WTC11 (cell line): ENCODE results near the gene HDAC7. TPM values are rescaled to one million over a fixed set of nuclear protein-coding genes. Genes with fewer than 3 reads are reported as not detected.

Source experiments
- ATAC-seq: fragments of 200-7000 bp; cut with Tn5 transposase; 2 replicates; pipeline ENCODE4 v1.10.0; 2021; ENCODE audit warnings: mild to moderate bottlenecking, moderate library complexity
- CTCF ChIA-PET: fragments of 300-600 bp; sonication (Branson Sonifier 250); formaldehyde crosslinking; loops from one replicate; lab custom pipeline; 2021; ENCODE audit warnings: antibody characterized with exemption; lab: Charles Lee
- POLR2A ChIA-PET: fragments of 350-600 bp; sonication (Branson Sonifier 250); formaldehyde crosslinking; loops from one replicate; lab custom pipeline; 2021; ENCODE audit warnings: antibody characterized with exemption; lab: Charles Lee
- DNase-seq: peaks from one replicate; pipeline ENCODE4 v3.0.0; 2021; ENCODE audit warnings: low spot score
- H3K27ac Mint-ChIP-seq: 2 replicates; pipeline ENCODE4 v1.8.0; 2021; ENCODE audit warnings: mixed read lengths
- H3K27me3 Mint-ChIP-seq: 2 replicates; pipeline ENCODE4 v1.8.0; 2021; ENCODE audit warnings: low read depth, mild to moderate bottlenecking, moderate library complexity, mixed read lengths
- H3K36me3 Mint-ChIP-seq: 2 replicates; pipeline ENCODE4 v1.8.0; 2021; ENCODE audit warnings: mixed read lengths
- H3K4me1 Mint-ChIP-seq: 2 replicates; pipeline ENCODE4 v1.8.0; 2022; ENCODE audit warnings: mixed read lengths
- H3K4me3 Mint-ChIP-seq: 2 replicates; pipeline ENCODE4 v1.8.0; 2021; ENCODE audit warnings: mild to moderate bottlenecking, moderate library complexity, mixed read lengths
- H3K9me3 Mint-ChIP-seq: 2 replicates; pipeline ENCODE4 v1.8.0; 2021; ENCODE audit warnings: mixed read lengths
- ELF4 ChIP-seq: sonication (generic); formaldehyde crosslinking; IDR thresholded peaks from 2 replicates; pipeline ENCODE4 v1.8.1; 2022; ENCODE audit warnings: low read depth, mild to moderate bottlenecking, moderate library complexity, missing genetic modification reagents
- FOXJ3 ChIP-seq: sonication (generic); formaldehyde crosslinking; IDR thresholded peaks from 2 replicates; pipeline ENCODE4 v1.9.0; 2021; ENCODE audit warnings: missing genetic modification reagents, mild to moderate bottlenecking, borderline replicate concordance
- IRF2 ChIP-seq: sonication (generic); formaldehyde crosslinking; IDR thresholded peaks from 2 replicates; pipeline ENCODE4 v1.8.0; 2022; ENCODE audit warnings: low read depth, missing genetic modification reagents, borderline replicate concordance
- JUN ChIP-seq: sonication (generic); formaldehyde crosslinking; IDR thresholded peaks from 2 replicates; pipeline ENCODE4 v1.8.0; 2023; ENCODE audit warnings: mild to moderate bottlenecking, missing genetic modification reagents
- NFATC4 ChIP-seq: fragments of 250-450 bp; sonication (Bioruptor Pico); IDR thresholded peaks from 2 replicates; pipeline ENCODE4 v1.9.0; 2021; ENCODE audit warnings: mild to moderate bottlenecking
- NFYB ChIP-seq: sonication (generic); formaldehyde crosslinking; conservative IDR thresholded peaks from 2 replicates; pipeline ENCODE4 v1.8.0; 2022; ENCODE audit warnings: low read depth, missing genetic modification reagents
- NR2C2 ChIP-seq: sonication (generic); formaldehyde crosslinking; IDR thresholded peaks from 2 replicates; pipeline ENCODE4 v1.8.0; 2022; ENCODE audit warnings: mild to moderate bottlenecking, missing genetic modification reagents
- ZNF121 ChIP-seq: sonication (generic); formaldehyde crosslinking; IDR thresholded peaks from 2 replicates; pipeline ENCODE4 v1.8.0; 2023; ENCODE audit warnings: missing genetic modification reagents
- ZNF232 ChIP-seq: sonication (generic); formaldehyde crosslinking; IDR thresholded peaks from 2 replicates; pipeline ENCODE4 v1.8.0; 2022; ENCODE audit warnings: mild to moderate bottlenecking, missing genetic modification reagents
- ZNF416 ChIP-seq: fragments of 250-450 bp; sonication (Bioruptor Pico); IDR thresholded peaks from 2 replicates; pipeline ENCODE4 v1.9.0; 2021; ENCODE audit warnings: mild to moderate bottlenecking, inconsistent platforms
- total RNA-seq: library from RNA; stranded (reverse); gene quantifications from 3 replicates; pipeline ENCODE4 v1.2.3, GENCODE V29; 2021
- TF ChIP-seq, protein P1 (sequence below): sonication (generic); formaldehyde crosslinking; IDR thresholded peaks from 2 replicates; pipeline ENCODE4 v1.8.1; 2022; ENCODE audit warnings: mild to moderate bottlenecking, moderate library complexity, missing genetic modification reagents
- TF ChIP-seq, protein P2 (sequence below): sonication (generic); formaldehyde crosslinking; IDR thresholded peaks from 2 replicates; pipeline ENCODE4 v1.8.1; 2023; ENCODE audit warnings: mild to moderate bottlenecking, missing genetic modification reagents
- TF ChIP-seq, protein P3 (sequence below): fragments of 250-450 bp; sonication (Bioruptor Pico); IDR thresholded peaks from 2 replicates; pipeline ENCODE4 v2.1.2; 2022; ENCODE audit warnings: mild to moderate bottlenecking, moderate library complexity
- TF ChIP-seq, protein P4 (sequence below): sonication (generic); formaldehyde crosslinking; IDR thresholded peaks from 2 replicates; pipeline ENCODE4 v1.8.1; 2022; ENCODE audit warnings: mild to moderate bottlenecking, missing genetic modification reagents, moderate library complexity, borderline replicate concordance
- TF ChIP-seq, protein P5 (sequence below): sonication (generic); formaldehyde crosslinking; conservative IDR thresholded peaks from 2 replicates; pipeline ENCODE4 v1.8.1; 2022; ENCODE audit warnings: mild to moderate bottlenecking, missing genetic modification reagents
- TF ChIP-seq, protein P6 (sequence below): sonication (generic); formaldehyde crosslinking; IDR thresholded peaks from 2 replicates; pipeline ENCODE4 v1.8.1; 2023; ENCODE audit warnings: mild to moderate bottlenecking, moderate library complexity, missing genetic modification reagents
- TF ChIP-seq, protein P7 (sequence below): sonication (generic); formaldehyde crosslinking; IDR thresholded peaks from 2 replicates; pipeline ENCODE4 v1.8.1; 2023; ENCODE audit warnings: mild to moderate bottlenecking, missing genetic modification reagents

HDAC7 gene
- total RNA-seq, 1 experiment from 2014 or later: 111 TPM

DNA sequence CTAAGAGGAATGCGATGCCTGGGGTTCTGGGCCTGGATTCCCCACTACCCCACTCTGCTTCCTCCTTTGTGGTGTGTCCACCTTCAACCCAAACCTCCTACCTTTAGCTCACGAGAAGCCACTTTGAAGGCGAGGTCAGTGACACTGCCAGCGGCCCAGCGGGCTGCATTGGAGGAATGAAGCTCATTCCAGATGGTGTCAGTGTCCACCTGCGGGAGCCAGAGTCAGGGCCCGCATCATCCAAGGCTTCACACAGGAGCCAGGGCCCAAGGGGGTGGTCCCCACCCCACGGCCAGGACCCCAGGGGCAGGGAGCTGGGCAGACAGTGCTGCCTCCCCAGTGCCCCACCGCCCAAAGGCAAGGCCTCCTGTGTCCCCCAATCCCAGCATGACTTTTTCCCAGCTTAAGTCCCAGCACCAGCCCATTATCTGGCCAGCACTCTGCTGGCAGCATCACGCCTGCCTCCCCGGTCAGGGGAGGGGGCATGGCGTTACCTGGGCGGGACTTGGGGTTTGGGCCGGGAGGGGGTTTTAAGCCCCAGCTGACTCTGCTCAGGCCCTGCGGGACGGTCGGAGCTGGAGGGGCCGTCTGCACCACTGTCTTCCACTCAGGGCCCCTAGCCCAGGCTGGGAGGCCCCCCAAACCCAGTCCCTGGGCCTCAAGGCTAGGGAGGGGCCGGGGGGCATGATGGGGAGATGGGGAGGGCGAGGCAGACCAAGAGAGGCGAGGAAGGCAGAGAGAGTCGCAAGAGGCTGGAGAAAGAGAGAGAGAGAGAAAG lies 29.8 kb downstream of the HDAC7 start:
- no peak for TF ChIP-seq ZNF121 (CRISPR knock-in tag)
- no peak for TF ChIP-seq FOXJ3 (CRISPR knock-in tag)
- no peak for TF ChIP-seq NFYB
- TF ChIP-seq, protein P1, sequence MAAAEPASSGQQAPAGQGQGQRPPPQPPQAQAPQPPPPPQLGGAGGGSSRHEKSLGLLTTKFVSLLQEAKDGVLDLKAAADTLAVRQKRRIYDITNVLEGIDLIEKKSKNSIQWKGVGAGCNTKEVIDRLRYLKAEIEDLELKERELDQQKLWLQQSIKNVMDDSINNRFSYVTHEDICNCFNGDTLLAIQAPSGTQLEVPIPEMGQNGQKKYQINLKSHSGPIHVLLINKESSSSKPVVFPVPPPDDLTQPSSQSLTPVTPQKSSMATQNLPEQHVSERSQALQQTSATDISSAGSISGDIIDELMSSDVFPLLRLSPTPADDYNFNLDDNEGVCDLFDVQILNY (CRISPR knock-in tag): no peak
- TF ChIP-seq JUN (CRISPR knock-in tag): no peak
- no peak for TF ChIP-seq NFATC4 (CRISPR knock-in tag)
- TF ChIP-seq IRF2: no peak
- TF ChIP-seq, protein P2, sequence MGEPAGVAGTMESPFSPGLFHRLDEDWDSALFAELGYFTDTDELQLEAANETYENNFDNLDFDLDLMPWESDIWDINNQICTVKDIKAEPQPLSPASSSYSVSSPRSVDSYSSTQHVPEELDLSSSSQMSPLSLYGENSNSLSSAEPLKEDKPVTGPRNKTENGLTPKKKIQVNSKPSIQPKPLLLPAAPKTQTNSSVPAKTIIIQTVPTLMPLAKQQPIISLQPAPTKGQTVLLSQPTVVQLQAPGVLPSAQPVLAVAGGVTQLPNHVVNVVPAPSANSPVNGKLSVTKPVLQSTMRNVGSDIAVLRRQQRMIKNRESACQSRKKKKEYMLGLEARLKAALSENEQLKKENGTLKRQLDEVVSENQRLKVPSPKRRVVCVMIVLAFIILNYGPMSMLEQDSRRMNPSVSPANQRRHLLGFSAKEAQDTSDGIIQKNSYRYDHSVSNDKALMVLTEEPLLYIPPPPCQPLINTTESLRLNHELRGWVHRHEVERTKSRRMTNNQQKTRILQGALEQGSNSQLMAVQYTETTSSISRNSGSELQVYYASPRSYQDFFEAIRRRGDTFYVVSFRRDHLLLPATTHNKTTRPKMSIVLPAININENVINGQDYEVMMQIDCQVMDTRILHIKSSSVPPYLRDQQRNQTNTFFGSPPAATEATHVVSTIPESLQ: no peak
- TF ChIP-seq, protein P3, sequence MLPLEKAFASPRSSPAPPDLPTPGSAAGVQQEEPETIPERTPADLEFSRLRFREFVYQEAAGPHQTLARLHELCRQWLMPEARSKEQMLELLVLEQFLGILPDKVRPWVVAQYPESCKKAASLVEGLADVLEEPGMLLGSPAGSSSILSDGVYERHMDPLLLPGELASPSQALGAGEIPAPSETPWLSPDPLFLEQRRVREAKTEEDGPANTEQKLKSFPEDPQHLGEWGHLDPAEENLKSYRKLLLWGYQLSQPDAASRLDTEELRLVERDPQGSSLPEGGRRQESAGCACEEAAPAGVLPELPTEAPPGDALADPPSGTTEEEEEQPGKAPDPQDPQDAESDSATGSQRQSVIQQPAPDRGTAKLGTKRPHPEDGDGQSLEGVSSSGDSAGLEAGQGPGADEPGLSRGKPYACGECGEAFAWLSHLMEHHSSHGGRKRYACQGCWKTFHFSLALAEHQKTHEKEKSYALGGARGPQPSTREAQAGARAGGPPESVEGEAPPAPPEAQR (CRISPR knock-in tag): no peak
- TF ChIP-seq, protein P4, sequence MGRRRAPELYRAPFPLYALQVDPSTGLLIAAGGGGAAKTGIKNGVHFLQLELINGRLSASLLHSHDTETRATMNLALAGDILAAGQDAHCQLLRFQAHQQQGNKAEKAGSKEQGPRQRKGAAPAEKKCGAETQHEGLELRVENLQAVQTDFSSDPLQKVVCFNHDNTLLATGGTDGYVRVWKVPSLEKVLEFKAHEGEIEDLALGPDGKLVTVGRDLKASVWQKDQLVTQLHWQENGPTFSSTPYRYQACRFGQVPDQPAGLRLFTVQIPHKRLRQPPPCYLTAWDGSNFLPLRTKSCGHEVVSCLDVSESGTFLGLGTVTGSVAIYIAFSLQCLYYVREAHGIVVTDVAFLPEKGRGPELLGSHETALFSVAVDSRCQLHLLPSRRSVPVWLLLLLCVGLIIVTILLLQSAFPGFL (CRISPR knock-in tag): no peak
- no peak for TF ChIP-seq NR2C2
- no peak for TF ChIP-seq ZNF416 (CRISPR knock-in tag)
- no peak for TF ChIP-seq ZNF232 (CRISPR knock-in tag)
- TF ChIP-seq, protein P5, sequence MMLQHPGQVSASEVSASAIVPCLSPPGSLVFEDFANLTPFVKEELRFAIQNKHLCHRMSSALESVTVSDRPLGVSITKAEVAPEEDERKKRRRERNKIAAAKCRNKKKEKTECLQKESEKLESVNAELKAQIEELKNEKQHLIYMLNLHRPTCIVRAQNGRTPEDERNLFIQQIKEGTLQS: no peak
- no peak for TF ChIP-seq ELF4 (CRISPR knock-in tag)
- TF ChIP-seq, protein P6, sequence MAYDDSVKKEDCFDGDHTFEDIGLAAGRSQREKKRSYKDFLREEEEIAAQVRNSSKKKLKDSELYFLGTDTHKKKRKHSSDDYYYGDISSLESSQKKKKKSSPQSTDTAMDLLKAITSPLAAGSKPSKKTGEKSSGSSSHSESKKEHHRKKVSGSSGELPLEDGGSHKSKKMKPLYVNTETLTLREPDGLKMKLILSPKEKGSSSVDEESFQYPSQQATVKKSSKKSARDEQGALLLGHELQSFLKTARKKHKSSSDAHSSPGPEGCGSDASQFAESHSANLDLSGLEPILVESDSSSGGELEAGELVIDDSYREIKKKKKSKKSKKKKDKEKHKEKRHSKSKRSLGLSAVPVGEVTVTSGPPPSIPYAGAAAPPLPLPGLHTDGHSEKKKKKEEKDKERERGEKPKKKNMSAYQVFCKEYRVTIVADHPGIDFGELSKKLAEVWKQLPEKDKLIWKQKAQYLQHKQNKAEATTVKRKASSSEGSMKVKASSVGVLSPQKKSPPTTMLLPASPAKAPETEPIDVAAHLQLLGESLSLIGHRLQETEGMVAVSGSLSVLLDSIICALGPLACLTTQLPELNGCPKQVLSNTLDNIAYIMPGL: no peak
- TF ChIP-seq, protein P7, sequence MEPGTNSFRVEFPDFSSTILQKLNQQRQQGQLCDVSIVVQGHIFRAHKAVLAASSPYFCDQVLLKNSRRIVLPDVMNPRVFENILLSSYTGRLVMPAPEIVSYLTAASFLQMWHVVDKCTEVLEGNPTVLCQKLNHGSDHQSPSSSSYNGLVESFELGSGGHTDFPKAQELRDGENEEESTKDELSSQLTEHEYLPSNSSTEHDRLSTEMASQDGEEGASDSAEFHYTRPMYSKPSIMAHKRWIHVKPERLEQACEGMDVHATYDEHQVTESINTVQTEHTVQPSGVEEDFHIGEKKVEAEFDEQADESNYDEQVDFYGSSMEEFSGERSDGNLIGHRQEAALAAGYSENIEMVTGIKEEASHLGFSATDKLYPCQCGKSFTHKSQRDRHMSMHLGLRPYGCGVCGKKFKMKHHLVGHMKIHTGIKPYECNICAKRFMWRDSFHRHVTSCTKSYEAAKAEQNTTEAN (CRISPR knock-in tag): no peak
- H3K4me3 Mint-ChIP-seq: no peak overlapping the region
- H3K36me3 Mint-ChIP-seq: peaks cover 58% of the 10 kb centered on the region
- POLR2A ChIA-PET: interaction anchor here (1.0 kb wide), 1 partner anchor 18 kb away, joined by 3 read pairs; no protein-coding TSS in a partner anchor
- no peaks in the 10 kb centered on the region for H3K27me3 Mint-ChIP-seq
- no peak overlapping the region for H3K27ac Mint-ChIP-seq
- DNase-seq: no peak
- no peaks in the 10 kb centered on the region for H3K9me3 Mint-ChIP-seq
- H3K4me1 Mint-ChIP-seq: no peaks in the 10 kb centered on the region
- ATAC-seq: no peak
- CTCF ChIA-PET: interaction anchor here (1.5 to 4.2 kb wide), 5 partner anchors 10 to 48 kb away, joined by 3 to 36 read pairs (median 13); no protein-coding TSS in a partner anchor
